GM23338 (cell line): ENCODE data around the gene GZMH.

Experiments
- CREB1 ChIP-seq: fragments of 250-450 bp; sonication (Bioruptor Pico); IDR thresholded peaks from 2 replicates; pipeline ENCODE4 v1.5.0; 2020; ENCODE audit warnings: low read depth, mild to moderate bottlenecking, moderate library complexity
- CTCF ChIP-seq, 2 experiments: fragments of 200-600 bp in 1 of 2; sonication (generic) in 1 of 2; conservative IDR thresholded peaks; 2 replicates each; pipeline versions ENCODE4 v1.5.1 to v1.6.1; 2016 to 2017; ENCODE audit warnings: antibody characterized with exemption in 2 of 2, low read depth in 2 of 2, mild to moderate bottlenecking in 2 of 2, moderate library complexity in 1 of 2
- ETS1 ChIP-seq: IDR thresholded peaks from 2 replicates; pipeline ENCODE4 v1.6.1; 2016; ENCODE audit warnings: antibody characterized with exemption
- EZH2 ChIP-seq: fragments of 200-600 bp; sonication (generic); IDR thresholded peaks from one replicate; pipeline ENCODE4 v1.8.0; 2017; ENCODE audit warnings: antibody characterized with exemption, mild to moderate bottlenecking, low read depth; ENCODE audit not compliant: unreplicated experiment
- EZH2phosphoT487 ChIP-seq: fragments of 200-600 bp; sonication (generic); IDR thresholded peaks from one replicate; pipeline ENCODE4 v1.8.1; 2018; ENCODE audit warnings: antibody characterized with exemption; ENCODE audit not compliant: unreplicated experiment
- POLR2AphosphoS5 ChIP-seq: IDR thresholded peaks from 2 replicates; pipeline ENCODE4 v1.6.1; 2016; ENCODE audit warnings: antibody characterized with exemption, low read depth
- REST ChIP-seq: IDR thresholded peaks from one replicate; pipeline ENCODE4 v1.6.1; 2018; ENCODE audit warnings: antibody characterized with exemption; ENCODE audit not compliant: unreplicated experiment
- STAT1 ChIP-seq: IDR thresholded peaks from one replicate; pipeline ENCODE4 v1.6.1; 2016; ENCODE audit warnings: antibody characterized with exemption; ENCODE audit not compliant: unreplicated experiment
- ZNF114 ChIP-seq: fragments of 250-450 bp; sonication (Bioruptor Pico); IDR thresholded peaks from 2 replicates; pipeline ENCODE4 v1.5.0; 2020; ENCODE audit warnings: mild to moderate bottlenecking, moderate library complexity

GRCh38 chr14:24576771-24577170 is 32.7 kb downstream of the GZMH start:
- TF ChIP-seq CTCF (conservative IDR thresholded peaks at IDR 0.05; ENCODE audit: low read depth in 2 of 2) (no peak), REST (no peak), ZNF114 (no peak), POLR2AphosphoS5 (no peak), CREB1 (CRISPR knock-in tag) (no peak), EZH2 (no peak), EZH2phosphoT487 (no peak), ETS1 (no peak), STAT1 (no peak)
